Esophagus squamous epithelium (tissue), 5 donors: ENCODE measurements around the gene KRTAP24-1. TPM values are rescaled to one million over a fixed set of nuclear protein-coding genes. Genes with fewer than 3 reads are reported as not detected.

Experiments used
- DNase-seq: peaks from one replicate; lab custom pipeline; 2025; lab: John Stamatoyannopoulos, UW
- H3K27ac ChIP-seq, 4 donors: fragments of 200-600 bp; sonication (generic); one replicate each; pipeline ENCODE4 v1.5.1; 2016 to 2019; ENCODE audit warnings: mild to moderate bottlenecking in 1 of 4
- H3K27me3 ChIP-seq, 4 donors: fragments of 200-600 bp; sonication (generic); 1 replicate in 3 of 4; 2 replicates in 1 of 4; pipeline versions ENCODE4 v1.5.1 to v1.6.0; 2017 to 2021; ENCODE audit warnings: antibody characterized with exemption in 1 of 4
- H3K36me3 ChIP-seq, 3 donors: fragments of 200-600 bp; sonication (generic); one replicate each; pipeline ENCODE4 v1.5.1; 2016 to 2019
- H3K4me1 ChIP-seq, 3 donors: fragments of 200-600 bp; sonication (generic); one replicate each; pipeline ENCODE4 v1.5.1; 2017 to 2019
- H3K4me3 ChIP-seq, 4 donors: fragments of 200-600 bp; sonication (generic); 1 replicate in 3 of 4; 2 replicates in 1 of 4; pipeline ENCODE4 v1.5.1; 2016 to 2019; ENCODE audit warnings: mild to moderate bottlenecking in 2 of 4, moderate library complexity in 1 of 4
- H3K9me3 ChIP-seq, 3 donors: fragments of 200-600 bp; sonication (generic); one replicate each; pipeline ENCODE4 v1.5.1; 2016 to 2019
- POLR2A ChIP-seq, 4 donors: fragments of 450-650 bp; IDR thresholded peaks; one replicate each; pipeline ENCODE4 v1.6.1; 2017; ENCODE audit warnings: antibody characterized with exemption in 4 of 4, mild to moderate bottlenecking in 4 of 4, moderate library complexity in 3 of 4
- WGBS, 2 donors: methylation state at CpG; one replicate each; pipeline ENCODE4 v1.1.5; 2018; 5-methylcytosine and 5-hydroxymethylcytosine counted together
- intact Hi-C: fragments of 100-400 bp; cut with DNase I; formaldehyde crosslinking; loops from one replicate; pipeline ENCODE4 v1.15.0; 2022
- total RNA-seq, 4 donors: library from RNA; depleted of rRNA; stranded (reverse); fragments of >200 nt; gene quantifications; one replicate each; pipeline ENCODE4 v1.1.0, GENCODE V29; 2016
- TF ChIP-seq, protein P1 (sequence below), 6 experiments: fragments of 450-650 bp in 4 of 6; fragments of 200-600 bp in 2 of 6; sonication (generic) in 2 of 6; IDR thresholded peaks; one replicate each; pipeline ENCODE4 v1.5.1; 2016 to 2019; ENCODE audit warnings: antibody characterized with exemption in 6 of 6, mild to moderate bottlenecking in 4 of 6, moderate library complexity in 4 of 6
- donor health status: DM: yes; HTN: yes; CAD: no.

The KRTAP24-1 gene
- total RNA-seq, 4 donors from 2014 or later, result not detected

DNA sequence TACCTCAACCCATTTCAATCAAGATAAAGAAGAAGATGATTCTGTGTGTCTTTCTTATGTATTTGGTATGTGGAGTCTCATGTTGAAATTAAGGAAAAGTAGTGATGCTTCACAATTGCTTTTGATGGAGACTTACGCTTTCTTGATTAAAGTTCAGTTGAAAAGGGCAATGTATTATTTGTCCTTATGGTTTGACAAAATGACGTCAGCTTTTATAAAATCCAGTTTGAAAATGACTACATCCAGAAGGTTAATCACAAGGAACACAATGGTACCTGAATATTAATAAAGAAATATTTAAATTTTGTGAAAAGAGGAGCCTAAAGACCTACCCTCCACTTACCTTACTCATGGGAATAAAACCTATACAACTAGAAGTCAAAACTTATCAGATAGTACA is 33.0 kb upstream of the KRTAP24-1 start:
- Histone ChIP-seq H3K27ac (no peak overlapping the region), H3K4me1 (no peaks in the 10 kb centered on the region), H3K27me3 (no peaks in the 10 kb centered on the region), H3K36me3 (no peaks in the 10 kb centered on the region), H3K4me3 (no peak overlapping the region), H3K9me3 (no peaks in the 10 kb centered on the region)
- intact Hi-C loops, result no loop called here
- WGBS, 2 donors, result 84 to 85% methylated on average over 2 of the region's 2 CpGs
- TF ChIP-seq, protein P1, sequence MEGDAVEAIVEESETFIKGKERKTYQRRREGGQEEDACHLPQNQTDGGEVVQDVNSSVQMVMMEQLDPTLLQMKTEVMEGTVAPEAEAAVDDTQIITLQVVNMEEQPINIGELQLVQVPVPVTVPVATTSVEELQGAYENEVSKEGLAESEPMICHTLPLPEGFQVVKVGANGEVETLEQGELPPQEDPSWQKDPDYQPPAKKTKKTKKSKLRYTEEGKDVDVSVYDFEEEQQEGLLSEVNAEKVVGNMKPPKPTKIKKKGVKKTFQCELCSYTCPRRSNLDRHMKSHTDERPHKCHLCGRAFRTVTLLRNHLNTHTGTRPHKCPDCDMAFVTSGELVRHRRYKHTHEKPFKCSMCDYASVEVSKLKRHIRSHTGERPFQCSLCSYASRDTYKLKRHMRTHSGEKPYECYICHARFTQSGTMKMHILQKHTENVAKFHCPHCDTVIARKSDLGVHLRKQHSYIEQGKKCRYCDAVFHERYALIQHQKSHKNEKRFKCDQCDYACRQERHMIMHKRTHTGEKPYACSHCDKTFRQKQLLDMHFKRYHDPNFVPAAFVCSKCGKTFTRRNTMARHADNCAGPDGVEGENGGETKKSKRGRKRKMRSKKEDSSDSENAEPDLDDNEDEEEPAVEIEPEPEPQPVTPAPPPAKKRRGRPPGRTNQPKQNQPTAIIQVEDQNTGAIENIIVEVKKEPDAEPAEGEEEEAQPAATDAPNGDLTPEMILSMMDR (IDR thresholded peaks at IDR 0.05), result no peak
- TF ChIP-seq POLR2A (IDR thresholded peaks at IDR 0.05), result no peak
- no peak for DNase-seq

DNA sequence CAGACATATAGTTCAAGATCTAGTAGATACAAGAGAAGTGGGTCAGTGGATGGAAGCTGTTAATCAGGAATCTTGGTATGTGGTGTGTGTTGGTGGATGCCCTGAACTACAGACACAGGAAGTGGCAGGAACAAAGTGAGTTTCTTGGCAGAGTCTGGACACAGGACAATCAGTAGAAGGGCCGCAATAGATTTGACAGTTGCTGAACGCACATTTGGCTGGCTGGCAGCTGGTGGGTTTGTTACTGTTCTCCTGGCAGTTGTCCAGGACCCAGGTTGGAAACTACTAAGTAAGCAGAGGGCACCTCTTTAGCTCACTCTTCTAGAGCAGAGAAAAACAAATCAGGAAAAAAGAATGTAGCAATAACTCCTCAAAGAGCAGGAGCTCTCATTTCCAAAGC is 24.1 kb upstream of the KRTAP24-1 start:
- no peak overlapping the region for H3K27ac ChIP-seq
- TF ChIP-seq, protein P1 (IDR thresholded peaks at IDR 0.05), result no peak
- no peak for TF ChIP-seq POLR2A (IDR thresholded peaks at IDR 0.05)
- H3K36me3 ChIP-seq, result no peaks in the 10 kb centered on the region
- H3K27me3 ChIP-seq, result no peaks in the 10 kb centered on the region
- H3K4me1 ChIP-seq, result no peaks in the 10 kb centered on the region
- H3K9me3 ChIP-seq, result no peaks in the 10 kb centered on the region
- no peak overlapping the region for H3K4me3 ChIP-seq
- intact Hi-C loops, result no loop called here
- WGBS, 2 donors, result 53 to 54% methylated on average over 2 of the region's 2 CpGs
- no peak for DNase-seq

DNA sequence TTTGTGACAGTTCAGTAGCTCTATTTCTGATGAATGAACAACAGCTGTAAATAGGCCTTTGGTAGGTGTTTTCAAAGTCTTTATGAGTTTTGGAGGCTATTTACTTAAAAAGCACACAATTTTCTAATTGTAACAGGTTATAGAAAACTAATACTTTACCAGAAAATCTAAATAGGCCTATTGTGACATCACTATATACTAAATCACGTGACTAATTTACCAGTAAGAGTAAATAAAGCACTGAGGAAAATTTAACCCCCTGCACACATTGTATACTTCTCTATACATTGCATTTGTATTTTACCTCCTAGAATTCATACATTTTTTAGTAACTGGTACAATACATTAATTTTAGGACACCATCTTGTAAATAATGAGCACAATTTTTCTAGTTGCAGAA is 22.4 kb upstream of the KRTAP24-1 start:
- H3K4me3 ChIP-seq, result no peak overlapping the region
- intact Hi-C loops, result no loop called here
- 27 to 28% methylated on average over 1 of the region's 1 CpG for WGBS, 2 donors
- no peak overlapping the region for H3K27ac ChIP-seq
- DNase-seq, result no peak
- H3K27me3 ChIP-seq, result no peaks in the 10 kb centered on the region
- H3K4me1 ChIP-seq, result no peaks in the 10 kb centered on the region
- H3K36me3 ChIP-seq, result no peaks in the 10 kb centered on the region
- TF ChIP-seq POLR2A (IDR thresholded peaks at IDR 0.05), result no peak
- TF ChIP-seq, protein P1 (IDR thresholded peaks at IDR 0.05), result no peak
- H3K9me3 ChIP-seq, result no peaks in the 10 kb centered on the region

DNA sequence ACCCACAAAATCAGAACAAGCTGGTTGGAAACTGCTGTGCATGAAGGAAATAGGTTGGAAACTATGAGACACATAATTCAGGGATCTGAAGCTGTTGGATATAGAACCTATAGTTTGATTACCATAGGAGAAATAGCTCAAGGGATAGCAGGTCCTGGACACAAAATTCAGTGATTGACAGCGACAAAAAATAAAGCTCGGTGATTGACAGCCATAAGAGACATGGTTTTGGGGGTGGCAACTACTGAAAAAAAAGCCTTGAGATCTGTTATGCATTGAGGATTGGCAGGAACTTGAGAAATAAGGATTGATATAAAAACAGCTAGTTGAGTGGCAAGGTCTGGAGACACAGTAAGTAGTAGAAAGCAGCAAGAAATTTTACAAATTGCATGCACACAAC is 6.5 kb upstream of the KRTAP24-1 start, which contains the start of gene KRTAP25-1:
Gene KRTAP25-1 (minus strand): TSS at position 300 of the 400 bp plus-strand sequence. CDS start 24 bp downstream, at position 276.
- no peak for DNase-seq
- no peaks in the 10 kb centered on the region for H3K9me3 ChIP-seq
- TF ChIP-seq, protein P1 (IDR thresholded peaks at IDR 0.05), result no peak
- TF ChIP-seq POLR2A (IDR thresholded peaks at IDR 0.05), result no peak
- no peaks in the 10 kb centered on the region for H3K27me3 ChIP-seq
- intact Hi-C loops, result no loop called here
- H3K27ac ChIP-seq, result no peak within 1 kb of the TSS
- WGBS, 2 donors, result 88 to 89% methylated on average over 2 of the region's 2 CpGs
- no peaks in the 10 kb centered on the region for H3K4me1 ChIP-seq
- H3K36me3 ChIP-seq, result no peaks in the 10 kb centered on the region
- no peak within 1 kb of the TSS for H3K4me3 ChIP-seq

DNA sequence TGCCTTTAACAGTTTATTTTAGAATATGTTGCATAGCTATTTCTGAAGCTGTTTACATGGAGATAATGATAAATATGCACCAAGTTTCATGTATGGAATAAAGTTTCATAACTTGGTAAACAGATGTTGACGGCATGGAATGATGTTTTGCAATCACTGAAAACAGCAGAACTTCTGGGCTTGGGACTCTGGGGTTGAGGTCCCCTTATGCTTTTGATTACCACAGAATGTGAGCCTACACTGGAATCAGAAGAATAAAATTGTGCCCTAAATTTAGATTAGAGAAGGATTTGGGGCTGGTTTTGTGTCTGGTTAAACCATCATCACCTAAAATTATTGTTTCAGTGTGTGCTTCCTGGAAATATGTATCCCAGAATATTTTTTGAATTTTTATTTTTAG is 11.1 kb downstream of the KRTAP24-1 start:
- H3K4me3 ChIP-seq, result no peak overlapping the region
- intact Hi-C loops, result no loop called here
- TF ChIP-seq POLR2A (IDR thresholded peaks at IDR 0.05), result no peak
- TF ChIP-seq, protein P1 (IDR thresholded peaks at IDR 0.05), result no peak
- no peaks in the 10 kb centered on the region for H3K4me1 ChIP-seq
- H3K27me3 ChIP-seq, result no peaks in the 10 kb centered on the region
- WGBS, 2 donors, result 73 to 89% methylated on average over 1 of the region's 1 CpG
- DNase-seq, result no peak
- no peaks in the 10 kb centered on the region for H3K9me3 ChIP-seq
- H3K36me3 ChIP-seq, result no peaks in the 10 kb centered on the region
- no peak overlapping the region for H3K27ac ChIP-seq
